Parathyroid adenoma (tissue), 2 donors: Measurements from ENCODE around the gene MBNL3.

Source experiments
- H2AFZ ChIP-seq: fragments of 300-600 bp; sonication (generic); one replicate; pipeline ENCODE4 v1.7.0; 2017; ENCODE audit warnings: antibody characterized with exemption, mild to moderate bottlenecking
- H3K27ac ChIP-seq: fragments of 300-600 bp; sonication (generic); one replicate; pipeline ENCODE4 v1.7.0; 2017
- H3K27me3 ChIP-seq: fragments of 300-600 bp; sonication (generic); one replicate; pipeline ENCODE4 v1.7.0; 2017; ENCODE audit warnings: low read length; ENCODE audit not compliant: control insufficient read depth, insufficient read depth
- H3K36me3 ChIP-seq: fragments of 300-600 bp; sonication (generic); one replicate; pipeline ENCODE4 v1.7.0; 2017; ENCODE audit warnings: low read length; ENCODE audit not compliant: control insufficient read depth, insufficient read depth
- H3K4me1 ChIP-seq: fragments of 300-600 bp; sonication (generic); one replicate; pipeline ENCODE4 v1.7.0; 2017; ENCODE audit warnings: control low read depth
- H3K4me2 ChIP-seq: fragments of 300-600 bp; sonication (generic); one replicate; pipeline ENCODE4 v1.7.0; 2017; ENCODE audit warnings: low read length
- H3K4me3 ChIP-seq: fragments of 300-600 bp; sonication (generic); one replicate; pipeline ENCODE4 v1.7.0; 2017; ENCODE audit warnings: low read depth, low read length
- H3K79me2 ChIP-seq: fragments of 300-600 bp; sonication (generic); one replicate; pipeline ENCODE4 v1.7.0; 2017; ENCODE audit warnings: control low read depth
- H3K9ac ChIP-seq: fragments of 300-600 bp; sonication (generic); one replicate; pipeline ENCODE4 v1.7.0; 2017; ENCODE audit warnings: mild to moderate bottlenecking
- H3K9me3 ChIP-seq: fragments of 300-600 bp; sonication (generic); one replicate; pipeline ENCODE4 v1.7.0; 2017; ENCODE audit warnings: low read length; ENCODE audit not compliant: control insufficient read depth
- TF ChIP-seq, protein P1 (sequence below): fragments of 300-600 bp; sonication (generic); IDR thresholded peaks from one replicate; pipeline ENCODE4 v1.7.0; 2017; ENCODE audit warnings: antibody characterized with exemption, mild to moderate bottlenecking
- donor health status: primary hyperparathyroidism.

Gene MBNL3

GRCh38 chrX:132393485-132393884 lies 95.4 kb downstream of the MBNL3 start:
- H2AFZ ChIP-seq: no peak overlapping the region
- no peaks in the 10 kb centered on the region for H3K36me3 ChIP-seq
- no peaks in the 10 kb centered on the region for H3K79me2 ChIP-seq
- no peak overlapping the region for H3K4me3 ChIP-seq
- H3K4me2 ChIP-seq: no peak overlapping the region
- H3K9ac ChIP-seq: no peak overlapping the region
- H3K27ac ChIP-seq: no peak overlapping the region
- no peaks in the 10 kb centered on the region for H3K4me1 ChIP-seq
- TF ChIP-seq, protein P1, sequence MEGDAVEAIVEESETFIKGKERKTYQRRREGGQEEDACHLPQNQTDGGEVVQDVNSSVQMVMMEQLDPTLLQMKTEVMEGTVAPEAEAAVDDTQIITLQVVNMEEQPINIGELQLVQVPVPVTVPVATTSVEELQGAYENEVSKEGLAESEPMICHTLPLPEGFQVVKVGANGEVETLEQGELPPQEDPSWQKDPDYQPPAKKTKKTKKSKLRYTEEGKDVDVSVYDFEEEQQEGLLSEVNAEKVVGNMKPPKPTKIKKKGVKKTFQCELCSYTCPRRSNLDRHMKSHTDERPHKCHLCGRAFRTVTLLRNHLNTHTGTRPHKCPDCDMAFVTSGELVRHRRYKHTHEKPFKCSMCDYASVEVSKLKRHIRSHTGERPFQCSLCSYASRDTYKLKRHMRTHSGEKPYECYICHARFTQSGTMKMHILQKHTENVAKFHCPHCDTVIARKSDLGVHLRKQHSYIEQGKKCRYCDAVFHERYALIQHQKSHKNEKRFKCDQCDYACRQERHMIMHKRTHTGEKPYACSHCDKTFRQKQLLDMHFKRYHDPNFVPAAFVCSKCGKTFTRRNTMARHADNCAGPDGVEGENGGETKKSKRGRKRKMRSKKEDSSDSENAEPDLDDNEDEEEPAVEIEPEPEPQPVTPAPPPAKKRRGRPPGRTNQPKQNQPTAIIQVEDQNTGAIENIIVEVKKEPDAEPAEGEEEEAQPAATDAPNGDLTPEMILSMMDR: no peak
- H3K9me3 ChIP-seq: no peaks in the 10 kb centered on the region
- H3K27me3 ChIP-seq: no peaks in the 10 kb centered on the region

- no peak overlapping the region for H3K4me2 ChIP-seq
- no peaks in the 10 kb centered on the region for H3K36me3 ChIP-seq
- no peak overlapping the region for H3K9ac ChIP-seq
- H3K27ac ChIP-seq: no peak overlapping the region
- H3K79me2 ChIP-seq: no peaks in the 10 kb centered on the region
- no peaks in the 10 kb centered on the region for H3K27me3 ChIP-seq
- no peaks in the 10 kb centered on the region for H3K4me1 ChIP-seq
- H3K4me3 ChIP-seq: no peak overlapping the region
- no peak overlapping the region for H2AFZ ChIP-seq
- TF ChIP-seq, protein P1: no peak
- no peaks in the 10 kb centered on the region for H3K9me3 ChIP-seq
Measured at GRCh38 chrX:132393085-132393484, 95.8 kb downstream of the MBNL3 start.

DNA sequence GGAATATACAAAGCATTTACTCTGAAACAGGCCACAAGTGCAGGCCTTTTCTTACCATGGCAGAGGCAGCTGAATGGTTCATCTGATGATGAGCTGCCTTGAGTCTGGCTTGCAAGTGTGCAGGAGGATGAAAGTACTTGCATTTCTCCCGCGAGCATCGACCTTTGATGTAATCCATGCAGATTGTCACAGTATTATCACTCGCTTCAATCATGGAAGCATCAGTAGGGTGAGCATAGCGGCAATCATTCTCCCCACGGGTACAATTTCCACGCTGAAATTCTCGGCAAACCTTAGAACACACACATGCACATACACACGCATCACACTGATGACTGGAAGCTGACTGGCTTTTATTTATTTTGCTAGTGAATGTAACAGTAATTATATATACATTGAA lies 98.0 kb downstream of the MBNL3 start:
- Histone ChIP-seq H3K4me1 (no peaks in the 10 kb centered on the region), H3K27ac (no peak overlapping the region), H3K79me2 (no peaks in the 10 kb centered on the region), H3K36me3 (no peaks in the 10 kb centered on the region), H3K9ac (no peak overlapping the region), H3K27me3 (no peaks in the 10 kb centered on the region), H2AFZ (no peak overlapping the region), H3K4me2 (no peak overlapping the region), H3K9me3 (no peaks in the 10 kb centered on the region), H3K4me3 (no peak overlapping the region)
- TF ChIP-seq, protein P1: no peak

DNA sequence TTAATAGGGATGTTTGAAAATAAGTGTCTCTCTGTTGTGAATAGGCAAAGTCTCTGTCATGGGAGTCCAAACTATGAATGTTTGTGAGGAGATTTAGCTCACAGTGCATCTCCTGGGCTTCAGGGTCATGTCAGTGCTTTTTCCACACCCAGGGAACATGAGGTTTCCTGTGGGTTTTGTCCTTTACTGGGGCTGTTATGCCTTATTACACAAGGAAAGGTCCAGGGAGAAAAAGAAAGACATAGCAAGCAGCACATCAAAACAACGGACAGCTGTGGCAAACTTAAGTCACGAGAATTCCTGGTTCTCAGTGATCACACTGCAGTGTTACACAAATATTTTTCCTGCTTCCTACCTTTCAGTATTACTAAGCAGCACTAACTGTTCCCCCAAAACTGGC lies 99.4 kb downstream of the MBNL3 start:
- no peaks in the 10 kb centered on the region for H3K27me3 ChIP-seq
- H3K4me3 ChIP-seq: no peak overlapping the region
- no peak overlapping the region for H3K9ac ChIP-seq
- no peaks in the 10 kb centered on the region for H3K36me3 ChIP-seq
- no peak overlapping the region for H2AFZ ChIP-seq
- no peaks in the 10 kb centered on the region for H3K4me1 ChIP-seq
- H3K4me2 ChIP-seq: no peak overlapping the region
- H3K79me2 ChIP-seq: no peaks in the 10 kb centered on the region
- no peaks in the 10 kb centered on the region for H3K9me3 ChIP-seq
- no peak overlapping the region for H3K27ac ChIP-seq
- TF ChIP-seq, protein P1: no peak

- no peak overlapping the region for H3K4me3 ChIP-seq
- no peak overlapping the region for H3K4me2 ChIP-seq
- H3K27ac ChIP-seq: no peak overlapping the region
- no peaks in the 10 kb centered on the region for H3K36me3 ChIP-seq
- H3K9me3 ChIP-seq: no peaks in the 10 kb centered on the region
- no peaks in the 10 kb centered on the region for H3K27me3 ChIP-seq
- H3K79me2 ChIP-seq: no peaks in the 10 kb centered on the region
- H2AFZ ChIP-seq: no peak overlapping the region
- no peak overlapping the region for H3K9ac ChIP-seq
- no peaks in the 10 kb centered on the region for H3K4me1 ChIP-seq
- TF ChIP-seq, protein P1: no peak
Measured at GRCh38 chrX:132388371-132388770, 100.5 kb downstream of the MBNL3 start.
